ENCODE data around the gene LARP4. TPM values are rescaled to one million over a fixed set of nuclear protein-coding genes. Genes with fewer than 3 reads are reported as not detected.
"Not testable (repeated sequence)": the region's sequence is repeated elsewhere in the genome, so short reads cannot be mapped to it uniquely, and the experiment has no call there.

LARP4 gene
- total RNA-seq, 1 experiment from 2014 or later, result 17.3 TPM

DNA sequence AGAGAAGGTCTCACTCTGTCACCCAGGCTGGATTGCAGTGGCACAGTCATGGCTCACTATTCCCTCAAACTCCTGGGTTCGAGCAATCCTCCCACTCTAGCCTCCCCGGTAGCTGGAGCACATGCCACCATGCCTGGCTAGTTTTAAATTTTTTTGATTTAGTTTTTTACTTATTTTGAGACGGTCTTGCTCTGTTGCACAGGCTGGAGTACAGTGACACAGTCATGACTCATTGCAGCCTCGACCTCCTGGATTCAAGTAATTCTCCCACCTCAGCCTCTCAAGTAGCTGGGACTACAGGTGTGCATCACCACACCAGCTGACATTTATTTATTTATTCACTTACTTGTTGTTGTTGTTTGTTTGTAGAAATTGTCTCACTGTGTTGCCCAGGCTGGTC, 81.9 kb downstream of the LARP4 start:
- no peak for DNase-seq (ENCODE audit: low read depth)

DNA sequence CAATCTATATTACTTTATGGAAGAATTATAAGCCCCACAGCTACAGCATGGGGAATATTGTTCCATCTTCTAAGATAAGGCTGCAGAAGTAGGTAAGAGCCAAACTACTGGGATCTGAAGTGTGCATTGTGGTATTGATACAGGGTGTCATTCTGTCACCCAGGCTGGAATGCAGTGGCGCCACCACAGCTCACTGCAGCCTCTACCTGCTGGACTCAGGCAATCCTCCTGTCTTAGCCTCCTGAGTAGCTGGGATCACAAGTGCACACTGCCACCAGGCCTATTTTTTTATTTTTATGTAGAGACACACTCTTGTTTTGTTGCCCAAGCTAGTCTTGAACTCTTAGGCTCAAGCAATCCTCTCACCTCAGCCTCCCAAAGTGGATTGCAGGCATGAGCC, 82.8 kb downstream of the LARP4 start:
- DNase-seq (ENCODE audit: low read depth), result no peak

DNA sequence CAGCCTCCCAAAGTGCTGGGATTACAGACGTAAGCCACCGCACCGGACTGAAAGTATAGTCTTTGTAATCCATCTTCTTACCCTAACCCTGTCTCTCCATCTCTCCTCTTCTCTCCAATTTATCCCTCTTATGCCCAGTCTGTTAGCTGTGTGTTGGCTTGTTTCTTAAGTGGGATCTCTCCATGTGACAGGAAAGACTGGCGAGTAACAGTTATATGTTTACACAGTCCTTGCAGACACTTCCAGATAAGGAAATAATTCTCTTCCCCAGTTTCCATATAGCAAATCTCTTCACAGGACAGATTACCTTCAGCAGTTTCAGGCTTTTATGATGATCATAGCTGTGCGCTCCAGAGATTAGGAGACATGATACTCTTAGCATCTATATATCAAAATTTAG, 88.1 kb downstream of the LARP4 start:
- DNase-seq (ENCODE audit: low read depth), result no peak

- peak; percentile 6 for DNase-seq (ENCODE audit: low read depth)
These were observed 97.4 kb downstream of the LARP4 start for GRCh38 chr12:50498119-50498518.

GRCh38 chr12:50504798-50505674, 104.4 kb downstream of the LARP4 start, which contains the start of gene DIP2B:
TSS of gene DIP2B (plus strand) at chr12:50504985. CDS start at chr12:50505141, 156 bp downstream.
- DNase-seq (ENCODE audit: low read depth), result peak; percentile 85

GRCh38 chr12:50505675-50506530, 105.2 kb downstream of the LARP4 start:
- DNase-seq (ENCODE audit: low read depth), result peak; percentile 15

GRCh38 chr12:50506753-50507473, 106.2 kb downstream of the LARP4 start:
- no peak for DNase-seq (ENCODE audit: low read depth)

GRCh38 chr12:50507474-50507838, 106.8 kb downstream of the LARP4 start:
- no peak for DNase-seq (ENCODE audit: low read depth)

- DNase-seq (ENCODE audit: low read depth), result no peak
These were observed 107.2 kb downstream of the LARP4 start for GRCh38 chr12:50507930-50508329.

DNA sequence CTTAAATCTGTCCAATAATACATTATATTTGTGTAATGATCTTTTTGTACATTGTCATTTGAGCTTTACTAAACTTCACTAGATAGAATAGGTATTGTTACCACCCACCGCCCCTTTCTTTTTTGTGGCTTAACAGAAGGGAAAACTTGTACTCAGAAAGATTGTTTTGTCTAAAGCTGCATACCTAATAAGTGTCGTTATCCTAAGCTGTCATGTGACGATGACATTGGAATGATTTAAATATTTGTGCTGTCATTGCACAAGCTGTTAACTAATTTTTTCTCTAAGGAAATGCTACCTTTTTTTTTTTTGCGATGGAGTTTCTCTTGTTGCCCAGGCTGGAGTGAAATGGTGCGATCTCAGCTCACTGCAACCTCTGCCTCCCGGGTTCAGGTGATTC, 107.7 kb downstream of the LARP4 start:
- no peak for DNase-seq (ENCODE audit: low read depth)

- no peak for DNase-seq (ENCODE audit: low read depth)
These were observed 108.4 kb downstream of the LARP4 start for GRCh38 chr12:50508970-50509663.

DNA sequence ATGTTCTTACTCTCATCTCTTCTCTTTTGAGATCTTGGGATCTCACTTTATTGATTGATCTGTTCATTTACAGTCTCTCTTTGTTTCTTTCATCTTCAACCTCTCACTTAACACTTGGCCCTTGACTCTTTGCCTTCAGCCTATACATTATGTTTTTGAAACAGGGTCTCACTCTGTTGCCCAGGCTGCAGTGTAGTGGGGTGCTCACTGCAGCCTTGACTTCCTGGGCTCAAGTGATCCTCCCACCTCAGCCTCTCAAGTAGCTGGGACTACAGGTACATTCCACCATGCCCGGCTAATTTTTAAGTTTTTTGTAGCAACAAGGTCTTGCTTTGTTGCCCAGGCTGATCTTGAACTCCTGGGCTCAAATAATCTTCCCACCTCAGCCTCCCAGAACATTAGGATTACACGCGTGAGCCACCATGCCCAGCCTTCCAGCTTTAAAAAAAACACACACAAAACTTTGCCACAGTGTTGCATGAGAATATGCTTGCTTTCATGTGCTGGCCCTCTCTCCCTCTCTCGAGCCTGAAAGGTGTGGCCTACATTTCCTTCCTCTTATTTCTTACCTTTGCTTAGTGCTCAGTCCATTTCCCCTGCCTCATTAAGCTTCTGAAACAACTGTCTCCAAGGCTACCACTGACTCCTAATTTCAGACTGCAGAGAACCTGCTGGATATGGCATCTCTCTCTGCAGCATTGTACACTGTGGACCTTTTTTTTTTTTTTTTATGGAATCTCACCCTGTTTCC, 114.0 kb downstream of the LARP4 start:
- DNase-seq (ENCODE audit: low read depth), result no peak

DNA sequence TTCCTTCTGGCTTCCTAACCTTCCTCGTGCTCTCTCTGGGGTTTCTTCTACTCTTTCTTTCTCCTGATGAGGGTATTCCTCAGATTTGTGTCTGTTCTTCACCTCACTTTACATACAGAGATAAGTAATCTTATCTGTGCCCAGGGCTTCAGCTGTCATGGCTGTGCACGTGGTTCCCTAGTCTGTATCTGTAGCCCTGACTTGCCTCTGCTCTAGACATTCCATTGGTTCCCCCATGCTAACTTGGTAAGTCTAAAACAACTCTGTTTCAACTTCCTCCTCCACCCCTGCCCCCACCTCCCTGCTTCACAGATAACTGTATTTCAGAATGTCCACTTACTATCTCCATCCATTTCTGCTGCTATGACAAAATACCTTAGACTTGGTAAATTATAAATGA, 114.9 kb downstream of the LARP4 start:
- DNase-seq (ENCODE audit: low read depth), result no peak

GRCh38 chr12:50517421-50518048, 116.8 kb downstream of the LARP4 start:
- no peak for DNase-seq (ENCODE audit: low read depth)

DNA sequence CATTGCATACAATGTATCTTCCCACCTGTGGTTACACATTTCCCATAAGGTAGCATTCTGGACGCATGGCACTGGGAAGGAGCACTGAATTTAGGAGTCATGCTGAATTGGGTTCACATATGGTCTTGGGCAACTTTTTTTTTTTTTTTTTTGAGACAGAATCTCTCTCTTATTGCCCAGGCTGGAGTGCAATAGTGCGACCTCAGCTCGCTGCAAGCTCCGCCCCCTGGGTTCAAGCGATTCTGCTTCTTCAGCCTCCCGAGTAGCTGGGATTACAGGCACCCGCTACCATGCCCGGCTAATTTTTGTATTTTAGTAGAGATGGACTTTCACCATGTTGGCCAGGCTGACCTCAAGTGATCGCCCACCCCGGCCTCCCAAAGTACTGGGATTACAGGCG, 117.4 kb downstream of the LARP4 start:
- no peak for DNase-seq (ENCODE audit: low read depth)

DNA sequence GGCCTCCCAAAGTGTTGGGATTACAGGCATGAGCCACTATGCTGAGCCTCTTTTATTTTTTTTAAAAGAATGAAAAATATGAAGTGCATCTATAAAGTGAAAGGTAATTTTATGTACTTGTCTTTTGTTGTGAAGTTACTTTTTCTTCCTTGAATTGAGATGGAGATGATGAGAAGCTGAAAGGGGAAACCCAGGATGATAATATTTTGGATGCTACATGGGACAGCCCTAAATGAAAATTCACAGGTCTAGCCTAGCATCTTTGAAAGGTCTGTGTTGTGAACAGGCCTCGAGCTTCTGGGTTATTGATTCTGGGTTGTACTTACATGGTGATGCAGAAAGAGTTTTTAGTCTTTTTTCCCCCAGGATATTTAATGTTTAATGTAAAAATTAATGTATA, 118.7 kb downstream of the LARP4 start:
- no peak for DNase-seq (ENCODE audit: low read depth)

DNA sequence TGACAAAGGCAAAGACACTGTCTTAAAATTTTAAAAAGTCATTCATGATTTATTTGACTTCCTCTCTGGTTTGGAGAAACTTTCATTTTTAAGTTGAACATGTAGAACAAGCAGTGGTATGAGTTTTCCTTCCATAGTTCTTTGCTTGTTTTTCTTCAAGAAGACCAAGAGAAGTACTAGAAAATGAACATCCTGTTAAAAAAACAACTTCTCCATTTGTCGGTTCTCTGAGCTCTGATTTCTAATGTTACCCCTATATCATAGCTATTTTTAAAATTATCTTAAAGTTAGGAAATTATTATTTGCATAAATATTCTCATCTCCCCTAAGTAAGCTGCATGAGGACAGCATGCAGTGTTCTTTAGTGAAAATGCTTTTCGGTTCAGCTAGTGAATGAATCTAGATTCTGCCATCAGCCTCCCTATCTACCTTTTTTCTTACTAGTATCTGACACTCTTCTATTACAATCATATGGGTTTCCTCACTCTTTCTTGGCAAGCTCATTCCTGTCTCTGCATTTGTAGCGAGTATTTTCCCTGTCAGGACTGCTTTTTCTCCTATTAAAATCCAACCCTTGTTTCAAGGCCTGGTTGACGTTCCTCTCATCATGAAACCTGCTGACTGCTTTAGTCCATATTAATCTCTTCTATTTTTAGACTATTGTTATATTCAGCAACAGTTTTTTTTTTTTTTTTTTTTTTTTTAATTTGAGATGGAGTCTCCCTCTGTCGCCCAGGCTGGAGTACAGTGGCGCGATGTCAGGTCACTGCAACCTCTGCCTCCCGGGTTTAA, 119.9 kb downstream of the LARP4 start:
- DNase-seq (ENCODE audit: low read depth), result no peak

DNA sequence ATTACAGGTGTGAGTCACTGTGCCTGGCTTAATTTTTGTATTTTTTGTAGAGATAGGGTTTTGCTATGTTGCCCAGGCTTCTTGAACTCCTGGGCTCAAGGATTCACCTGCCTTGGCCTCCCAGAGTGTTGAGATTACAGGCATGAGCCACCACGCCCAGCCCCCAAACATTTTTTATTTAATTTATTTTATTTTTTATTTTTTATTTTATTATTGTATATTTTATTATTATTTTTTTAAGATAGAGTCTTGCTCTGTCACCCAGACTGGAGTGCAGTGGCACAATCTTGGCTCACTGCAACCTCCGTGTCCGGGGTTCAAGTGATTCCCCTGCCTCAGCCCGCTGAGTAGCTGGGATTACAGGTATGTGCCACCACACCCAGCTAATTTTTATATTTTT, 121.1 kb downstream of the LARP4 start:
- not testable (repeated sequence) for DNase-seq (ENCODE audit: low read depth)

DNA sequence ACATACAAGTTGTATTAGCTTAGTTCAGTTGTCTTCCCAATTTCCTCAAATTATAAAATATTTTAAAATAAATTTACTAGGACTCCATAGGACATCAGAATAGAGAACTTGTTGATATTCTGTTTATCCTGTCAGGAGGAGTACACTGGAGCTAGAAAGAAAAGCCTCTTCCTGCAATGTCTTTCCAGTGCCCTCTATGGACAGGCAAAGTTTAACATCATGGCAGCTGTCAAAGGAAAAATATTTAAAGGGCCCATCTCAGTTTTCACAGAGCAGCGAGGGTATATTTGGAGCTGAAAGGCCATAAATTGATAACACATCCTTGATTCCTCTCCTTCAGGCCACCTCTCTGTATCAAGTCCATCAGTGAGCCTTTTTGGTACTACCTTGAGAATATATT, 123.1 kb downstream of the LARP4 start:
- no peak for DNase-seq (ENCODE audit: low read depth)
